GM18526 (cell line): ENCODE results near the gene CFAP74.

ENCODE experiments used
- POLR2A ChIP-seq: IDR thresholded peaks from 3 replicates; pipeline ENCODE4 v1.6.1; 2011; ENCODE audit not compliant: insufficient read length; ENCODE audit errors: extremely low read depth

CFAP74 gene

DNA sequence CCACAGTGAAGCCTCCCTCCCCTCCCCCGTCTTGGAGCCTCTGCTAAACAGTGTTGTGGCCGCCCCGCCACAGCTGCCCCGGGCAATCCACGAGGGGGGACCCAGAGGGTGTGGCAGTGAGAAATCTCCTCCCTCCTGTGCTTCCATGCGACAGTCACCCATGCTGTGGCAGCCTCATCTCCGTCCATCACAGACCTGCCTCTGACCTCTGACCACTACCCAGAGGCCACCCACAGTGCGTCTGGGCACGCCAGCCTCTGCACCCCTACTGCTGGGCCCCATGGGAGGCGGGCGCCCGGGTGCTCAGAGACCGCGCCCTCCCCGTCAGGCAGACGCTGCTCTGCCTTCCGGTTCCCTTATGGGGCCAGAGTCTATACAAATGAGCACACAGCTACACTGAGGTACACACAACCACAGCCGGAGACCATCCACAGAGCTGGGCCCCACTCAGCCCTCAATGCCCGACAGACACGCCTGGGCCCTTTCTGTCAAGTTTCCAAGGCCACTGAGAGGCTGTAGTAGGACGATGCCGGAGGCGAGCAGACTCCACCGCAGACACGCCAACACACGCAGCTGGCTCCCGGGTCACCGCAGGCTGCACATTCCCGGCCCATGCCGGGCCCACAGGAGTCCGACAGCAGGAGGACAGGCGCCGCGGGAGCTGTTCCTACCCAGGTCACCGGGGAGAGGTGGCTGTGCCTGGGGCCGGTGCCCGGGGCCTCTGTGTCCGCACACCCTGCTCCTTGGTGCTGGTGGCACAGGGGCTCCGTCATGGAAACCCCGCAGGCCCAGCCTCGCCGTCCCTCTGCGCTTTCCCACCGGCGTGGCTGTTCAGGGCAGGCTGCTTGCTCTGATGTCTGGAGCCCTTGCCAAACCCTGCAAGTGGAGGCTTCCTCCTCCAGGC, 60.6 kb downstream of the CFAP74 start:
- no peak for TF ChIP-seq POLR2A

DNA sequence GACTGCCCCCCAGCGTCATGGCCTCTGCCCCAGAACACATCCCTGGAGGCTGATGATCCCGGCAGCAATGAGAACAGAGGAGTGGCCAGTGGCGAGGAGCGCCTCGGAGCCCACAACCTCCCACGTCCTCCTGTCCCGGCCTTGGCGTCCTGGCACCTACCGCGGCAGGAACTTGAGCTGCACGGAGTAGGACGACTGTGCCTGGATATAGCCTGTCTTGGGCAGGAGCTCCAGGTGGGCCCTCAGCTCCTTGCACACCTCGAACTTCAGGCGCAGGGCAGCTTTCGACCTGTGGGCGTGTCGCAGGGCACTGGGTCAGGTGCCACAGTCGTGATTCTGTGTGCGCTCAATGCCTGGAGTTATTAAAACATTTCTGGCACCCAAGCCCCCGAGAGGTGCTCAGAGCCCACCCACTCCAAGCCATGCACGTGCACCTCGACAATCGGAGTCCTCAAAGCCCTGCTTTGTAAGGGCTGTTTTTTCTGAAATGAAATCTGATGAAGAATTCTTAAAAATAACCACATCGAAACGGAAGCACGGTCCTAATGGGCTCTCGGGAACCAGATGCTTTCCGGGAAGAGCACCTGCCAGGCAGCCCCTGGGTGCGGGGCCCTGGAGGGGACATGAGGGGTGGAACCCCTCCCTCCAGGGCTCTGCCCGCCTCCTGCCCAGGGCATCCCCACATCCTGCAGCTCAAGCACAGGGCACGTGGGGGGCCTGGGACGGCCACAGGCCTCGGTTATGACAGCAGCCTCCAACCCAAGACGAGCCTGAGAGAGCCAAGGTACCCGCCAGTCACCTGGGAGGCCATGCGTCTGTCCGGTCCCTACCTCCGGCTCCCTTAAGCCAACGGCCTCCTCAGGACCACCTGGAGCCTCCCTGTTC, 61.5 kb downstream of the CFAP74 start:
- TF ChIP-seq POLR2A: no peak

DNA sequence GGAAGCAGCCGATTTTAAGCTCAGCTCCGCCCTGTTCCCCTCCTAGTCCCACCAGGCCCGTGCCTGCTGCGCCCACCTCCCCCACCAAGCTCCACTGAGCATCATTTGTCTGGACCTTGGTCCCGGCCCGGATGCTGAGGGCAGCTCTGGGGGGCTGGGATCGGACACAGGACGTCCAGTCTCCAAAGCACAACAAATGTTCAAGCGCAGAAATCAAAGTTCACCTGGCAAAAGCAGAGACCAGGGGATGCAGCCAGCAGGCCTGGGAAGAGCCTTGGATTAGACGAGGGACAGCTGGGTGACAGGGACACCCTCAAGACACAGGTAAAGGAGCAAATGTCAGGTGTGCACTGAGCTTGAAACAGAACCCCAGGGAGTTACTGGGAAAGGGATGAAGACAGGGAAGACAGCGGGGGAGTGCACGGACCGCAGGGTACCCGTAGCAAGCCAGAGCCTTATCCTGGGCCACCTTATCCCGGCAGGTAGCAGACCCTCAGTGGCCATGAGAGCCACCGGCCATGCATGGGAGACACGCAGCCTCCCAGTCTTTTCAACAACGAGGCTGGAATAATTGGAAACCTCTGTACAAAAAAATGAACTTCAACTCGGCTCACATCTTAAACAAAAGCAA, 62.3 kb downstream of the CFAP74 start:
- TF ChIP-seq POLR2A: no peak

DNA sequence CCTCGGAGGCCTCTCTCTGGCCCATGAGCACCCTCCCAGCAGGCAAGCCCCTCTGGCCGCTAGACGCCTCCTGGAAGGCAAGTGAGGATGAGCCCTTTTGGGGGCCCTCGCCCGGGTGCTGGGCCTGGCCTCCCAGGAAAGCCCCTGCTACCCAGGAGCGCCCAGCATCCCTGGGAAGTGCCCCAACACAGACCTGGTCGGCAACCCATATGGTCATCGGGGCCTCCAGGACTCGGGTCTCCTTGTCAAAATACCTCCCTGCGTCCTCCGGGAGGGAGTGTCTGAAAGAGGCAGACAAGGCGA, 63.5 kb downstream of the CFAP74 start:
- no peak for TF ChIP-seq POLR2A

DNA sequence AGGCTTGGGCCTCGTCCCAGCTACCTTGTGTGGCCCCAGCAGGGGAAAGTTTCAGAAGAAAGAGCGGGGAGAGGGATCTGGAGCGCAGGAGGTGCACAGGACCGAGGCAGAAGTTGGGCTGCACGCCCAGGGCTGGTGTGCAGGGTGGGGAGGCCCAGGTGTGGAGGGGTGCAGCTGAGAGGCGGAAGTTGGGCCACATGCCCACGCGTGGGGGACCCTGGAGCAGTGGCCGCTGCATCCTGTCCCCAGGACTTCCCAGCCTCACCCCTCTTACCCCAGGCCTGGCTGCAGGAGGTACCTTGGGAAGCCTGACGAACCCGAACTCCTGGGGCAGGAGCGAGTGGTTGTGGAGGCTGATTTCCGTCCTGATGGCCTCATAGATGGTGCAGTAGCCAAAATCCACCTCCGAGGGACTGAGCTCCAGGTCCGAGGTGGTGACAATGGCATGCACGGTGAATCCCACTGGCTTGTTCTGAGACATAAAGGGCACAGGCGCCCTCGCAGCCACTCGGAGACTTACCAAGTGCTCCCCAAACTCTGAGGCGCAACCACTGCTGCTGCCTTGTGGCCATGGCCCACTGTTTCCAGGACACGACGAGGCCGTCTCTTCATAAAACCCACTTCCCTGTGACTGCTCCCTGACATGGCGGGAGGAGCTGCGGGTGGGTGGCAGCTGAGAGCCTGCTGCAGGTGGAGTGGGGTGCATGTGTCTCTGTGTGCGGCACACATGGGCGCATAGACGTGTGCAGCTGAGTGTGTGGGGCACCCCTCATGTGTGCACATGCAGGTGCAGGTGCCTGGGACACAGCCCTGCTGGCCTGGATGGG, 64.1 kb downstream of the CFAP74 start:
- TF ChIP-seq POLR2A: no peak

DNA sequence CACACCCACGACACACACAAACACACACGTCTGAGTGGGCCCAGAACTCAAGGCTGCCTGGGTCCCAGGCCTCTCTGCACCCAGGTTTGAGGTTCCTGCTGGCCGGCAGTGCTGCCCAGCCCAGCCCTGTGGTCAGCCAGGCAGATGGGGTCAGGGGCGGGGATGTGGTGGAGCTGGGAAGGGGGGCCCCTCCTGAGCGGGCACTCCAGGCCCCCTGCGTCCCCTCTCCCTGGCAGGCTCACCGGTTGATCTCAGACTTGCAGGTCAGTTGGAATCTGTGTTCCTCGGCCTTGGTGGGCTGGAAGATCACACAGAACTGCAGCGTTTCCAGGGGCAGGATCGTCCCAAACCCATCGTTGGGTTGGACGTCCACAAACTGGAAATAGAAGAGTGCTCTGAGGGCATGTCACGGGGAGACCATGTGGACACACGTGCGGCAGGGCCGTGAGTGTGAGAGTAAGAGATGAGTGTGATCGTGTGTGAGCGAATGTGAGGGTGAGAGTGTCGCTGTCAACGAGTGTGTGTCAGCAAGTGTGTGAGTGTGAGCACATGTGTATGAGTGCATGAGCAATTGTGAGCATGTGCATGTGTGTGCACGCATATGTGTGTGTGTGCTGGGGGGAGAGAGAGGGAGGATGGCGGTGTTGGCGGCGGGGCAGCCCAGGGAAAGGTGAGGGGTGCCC, 64.8 kb downstream of the CFAP74 start:
- no peak for TF ChIP-seq POLR2A

DNA sequence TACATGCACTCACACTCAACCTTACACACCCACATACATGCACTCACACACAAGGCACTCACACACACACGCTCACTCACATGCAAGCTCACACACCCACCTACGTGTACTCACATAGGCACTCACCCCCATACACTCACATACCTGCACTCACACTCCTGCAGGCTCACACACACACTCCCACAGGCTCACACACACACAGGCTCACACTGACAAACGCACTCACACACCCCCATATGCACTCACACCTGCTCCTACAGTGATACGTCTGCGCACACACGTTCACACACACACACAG, 65.4 kb downstream of the CFAP74 start:
- no peak for TF ChIP-seq POLR2A

DNA sequence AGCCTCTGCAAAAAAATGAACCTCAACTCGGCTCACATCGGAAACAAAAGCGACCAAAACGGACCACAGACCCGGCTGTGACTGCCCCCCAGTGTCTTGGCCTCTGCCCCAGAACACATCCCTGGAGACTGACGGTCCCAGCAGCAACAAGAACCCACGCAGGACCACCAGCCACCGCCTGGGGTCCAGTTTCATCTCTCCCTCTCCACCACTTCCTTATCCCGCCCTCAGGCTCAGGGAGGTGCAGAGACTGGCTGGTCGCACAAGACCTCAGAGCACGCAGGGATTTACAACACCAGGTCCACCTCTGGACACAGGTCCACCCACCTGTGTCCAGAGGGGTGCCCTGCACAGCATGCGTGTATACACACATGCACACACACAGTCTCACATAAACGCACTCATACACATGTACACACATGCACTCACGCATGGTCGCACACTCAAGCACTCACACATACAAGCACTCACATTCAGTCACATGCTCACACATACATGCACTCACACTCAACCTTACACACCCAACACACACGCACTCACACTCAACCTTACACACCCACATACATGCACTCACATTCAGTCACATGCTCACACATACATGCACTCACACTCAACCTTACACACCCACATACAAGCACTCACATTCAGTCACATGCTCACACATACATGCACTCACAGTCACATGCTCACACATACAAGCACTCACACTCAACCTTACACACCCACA, 65.9 kb downstream of the CFAP74 start:
- no peak for TF ChIP-seq POLR2A

DNA sequence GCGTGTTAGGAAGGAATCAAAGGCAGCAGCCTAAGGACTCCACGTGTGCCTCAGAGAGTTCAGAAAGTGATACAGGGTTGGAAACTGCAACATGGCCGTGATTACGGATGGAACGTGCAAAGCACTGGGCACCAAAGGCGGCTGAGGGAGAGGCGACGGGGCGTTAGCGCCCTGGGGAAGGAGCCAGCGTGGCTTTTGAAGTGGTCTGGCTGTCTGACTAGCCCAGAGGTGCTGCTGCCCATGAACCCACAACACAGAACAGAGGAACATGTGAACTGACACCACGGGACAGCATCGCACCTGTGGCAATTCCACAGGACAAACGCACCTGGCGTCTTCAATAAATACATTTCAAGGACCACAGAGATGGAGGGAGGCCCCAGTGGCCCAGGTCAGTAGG, 66.5 kb downstream of the CFAP74 start:
- TF ChIP-seq POLR2A: no peak

DNA sequence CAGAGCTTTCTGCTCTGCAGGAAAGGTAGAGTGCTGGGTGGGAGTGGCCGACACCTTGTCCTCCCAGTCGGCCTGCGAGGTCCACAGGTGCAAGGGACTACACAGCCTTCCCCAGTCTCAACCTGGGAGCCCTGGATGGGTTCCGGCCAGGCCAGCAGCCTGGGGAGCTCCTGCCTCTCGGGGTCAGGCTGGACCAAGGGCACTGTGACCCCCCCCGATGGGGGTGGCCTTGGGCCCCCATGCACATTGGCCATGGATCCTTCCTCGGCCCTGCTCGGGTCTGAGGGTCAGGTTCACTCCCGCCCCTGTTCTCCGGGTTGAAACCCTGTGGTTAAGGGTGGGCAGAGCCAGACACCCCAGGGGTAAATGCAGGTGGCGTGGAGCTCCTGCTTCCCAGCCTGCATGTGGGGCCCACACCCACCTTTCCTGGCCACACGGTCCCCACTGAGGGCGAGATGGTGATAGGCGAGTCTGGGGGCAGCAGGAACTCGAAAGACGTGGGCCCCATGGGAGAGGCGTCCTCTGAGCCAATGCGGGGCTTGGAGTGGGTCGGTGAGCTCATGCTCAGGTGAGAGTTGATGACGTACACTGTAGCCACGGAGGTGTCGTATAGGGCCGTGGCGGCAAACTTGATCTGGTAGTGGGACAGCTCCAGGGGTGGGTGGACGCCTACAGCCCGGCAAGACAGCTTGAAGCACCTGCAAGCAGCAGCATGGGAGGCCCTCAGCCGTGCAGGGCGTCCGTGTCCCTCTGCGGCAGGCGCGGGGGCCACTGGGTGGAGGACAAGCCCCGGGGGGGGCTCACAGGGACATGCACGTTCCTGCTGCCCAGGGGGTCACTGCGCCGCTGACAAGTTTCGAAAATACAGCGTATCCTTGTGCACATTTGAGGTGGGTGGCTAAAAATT, 73.7 kb downstream of the CFAP74 start:
- no peak for TF ChIP-seq POLR2A

DNA sequence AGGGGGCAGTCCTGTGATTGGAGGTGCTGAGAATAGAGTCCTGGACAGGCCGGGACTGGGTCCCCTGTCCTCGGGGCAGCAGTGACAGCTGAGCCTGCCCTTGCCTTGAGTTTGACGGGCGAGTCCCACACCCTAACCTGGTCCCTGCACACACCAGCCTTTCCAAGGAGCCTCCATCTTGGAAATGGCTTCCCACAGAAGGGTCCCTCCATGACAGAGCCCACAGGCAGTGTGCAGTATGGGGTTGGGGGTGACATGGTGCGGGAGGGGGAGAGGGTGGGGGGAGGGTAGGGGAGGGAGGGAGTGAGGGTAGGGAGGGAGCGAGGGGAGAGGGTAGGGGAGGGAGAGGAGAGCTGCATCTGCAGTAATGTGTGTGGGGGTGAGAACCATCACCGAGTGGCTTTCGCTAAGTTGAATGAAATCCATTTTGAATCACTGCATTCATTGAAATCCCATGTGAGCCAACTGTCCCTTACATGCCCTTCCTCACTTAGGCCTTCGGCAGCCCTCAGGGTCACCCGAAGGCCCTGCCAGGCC, 74.4 kb downstream of the CFAP74 start:
- no peak for TF ChIP-seq POLR2A

DNA sequence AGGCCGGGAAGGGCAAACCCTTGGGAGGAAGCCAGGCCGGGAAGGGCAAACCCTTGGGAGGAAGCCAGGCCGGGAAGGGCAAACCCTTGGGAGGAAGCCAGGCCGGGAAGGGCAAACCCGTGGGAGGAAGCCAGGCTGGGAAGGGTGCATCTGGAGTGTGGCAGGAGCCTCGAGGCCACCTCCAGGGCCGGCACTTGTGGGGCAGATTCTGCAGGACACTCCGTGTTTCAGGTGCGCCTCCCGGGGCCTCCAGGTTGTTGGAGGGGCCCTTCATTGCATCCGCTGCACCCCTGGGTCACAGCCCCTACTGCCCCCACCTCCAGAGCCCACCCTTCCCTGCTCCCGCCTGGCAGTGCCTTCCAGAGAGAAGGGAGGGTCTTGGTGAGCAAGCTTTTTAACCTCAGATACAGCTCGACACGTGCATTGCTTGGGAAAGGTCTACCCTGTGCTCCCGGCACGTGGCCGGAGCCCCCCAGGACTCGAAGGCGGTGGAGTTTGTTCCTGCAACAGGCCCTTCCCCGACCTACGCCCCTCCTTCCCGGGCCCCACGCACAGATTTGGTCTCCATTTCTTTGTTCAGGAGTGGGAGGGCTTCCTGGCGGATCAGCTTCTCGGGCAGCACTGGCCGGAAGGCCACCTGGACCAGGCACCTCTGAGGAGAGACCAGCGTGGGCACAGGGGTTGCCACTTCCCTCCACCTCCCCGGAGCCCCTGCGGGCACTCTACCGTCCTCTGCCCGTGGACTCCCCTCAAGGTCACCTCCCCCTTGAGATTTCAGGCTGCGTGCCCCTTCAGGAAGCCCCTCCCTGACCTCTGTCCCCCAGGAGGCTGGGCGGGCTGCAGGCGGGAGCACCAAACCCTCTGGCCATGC, 75.1 kb downstream of the CFAP74 start:
- TF ChIP-seq POLR2A: no peak
